ENCODE measurements around the gene GPX5. TPM values are rescaled to one million over a fixed set of nuclear protein-coding genes. Genes with fewer than 3 reads are reported as not detected.
"Not testable (repeated sequence)": the region's sequence is repeated elsewhere in the genome, so short reads cannot be mapped to it uniquely, and the experiment has no call there.

Gene GPX5
- total RNA-seq, 2 donors from 2014 or later, result not detected

DNA sequence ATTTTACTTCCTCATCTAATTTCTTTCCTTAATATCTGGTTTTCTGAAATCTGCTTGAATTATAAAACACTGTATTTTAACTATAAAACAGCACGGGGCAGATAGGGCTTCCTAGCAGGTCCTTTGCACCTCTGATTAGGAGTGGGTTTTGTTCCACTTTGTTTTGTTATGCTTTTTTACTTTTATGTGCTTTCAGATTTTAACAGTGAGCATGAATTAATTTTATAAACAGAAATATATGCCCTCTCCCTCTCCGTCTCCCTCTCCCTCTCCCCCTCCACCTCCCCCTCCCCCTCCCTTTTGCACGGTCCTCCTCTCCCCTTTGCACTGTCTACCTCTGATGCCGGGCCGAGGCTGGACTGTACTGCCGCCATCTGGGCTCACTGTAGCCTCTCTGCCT is 24.4 kb upstream of the GPX5 start:
- WGBS, 2 donors, result 75 to 83% methylated on average over 6 of the region's 6 CpGs
- TF ChIP-seq, protein P1, sequence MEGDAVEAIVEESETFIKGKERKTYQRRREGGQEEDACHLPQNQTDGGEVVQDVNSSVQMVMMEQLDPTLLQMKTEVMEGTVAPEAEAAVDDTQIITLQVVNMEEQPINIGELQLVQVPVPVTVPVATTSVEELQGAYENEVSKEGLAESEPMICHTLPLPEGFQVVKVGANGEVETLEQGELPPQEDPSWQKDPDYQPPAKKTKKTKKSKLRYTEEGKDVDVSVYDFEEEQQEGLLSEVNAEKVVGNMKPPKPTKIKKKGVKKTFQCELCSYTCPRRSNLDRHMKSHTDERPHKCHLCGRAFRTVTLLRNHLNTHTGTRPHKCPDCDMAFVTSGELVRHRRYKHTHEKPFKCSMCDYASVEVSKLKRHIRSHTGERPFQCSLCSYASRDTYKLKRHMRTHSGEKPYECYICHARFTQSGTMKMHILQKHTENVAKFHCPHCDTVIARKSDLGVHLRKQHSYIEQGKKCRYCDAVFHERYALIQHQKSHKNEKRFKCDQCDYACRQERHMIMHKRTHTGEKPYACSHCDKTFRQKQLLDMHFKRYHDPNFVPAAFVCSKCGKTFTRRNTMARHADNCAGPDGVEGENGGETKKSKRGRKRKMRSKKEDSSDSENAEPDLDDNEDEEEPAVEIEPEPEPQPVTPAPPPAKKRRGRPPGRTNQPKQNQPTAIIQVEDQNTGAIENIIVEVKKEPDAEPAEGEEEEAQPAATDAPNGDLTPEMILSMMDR (IDR thresholded peaks at IDR 0.05), result no peak
- no peak for TF ChIP-seq POLR2A (IDR thresholded peaks at IDR 0.05)
- intact Hi-C loops (cut with DNase I), result no loop called here
- Histone ChIP-seq H3K4me1 (no peaks in the 10 kb centered on the region), H3K4me3 (no peak overlapping the region), H3K27me3 (no peaks in the 10 kb centered on the region), H3K27ac (no peak overlapping the region), H3K9me3 (no peaks in the 10 kb centered on the region), H3K36me3 (replicated peaks in 1 of 2; ENCODE audit: insufficient read depth in 1 of 2, low read depth in 2 of 2) (no peaks in the 10 kb centered on the region)
- no peak for ATAC-seq
- DNase-seq, result no peak

DNA sequence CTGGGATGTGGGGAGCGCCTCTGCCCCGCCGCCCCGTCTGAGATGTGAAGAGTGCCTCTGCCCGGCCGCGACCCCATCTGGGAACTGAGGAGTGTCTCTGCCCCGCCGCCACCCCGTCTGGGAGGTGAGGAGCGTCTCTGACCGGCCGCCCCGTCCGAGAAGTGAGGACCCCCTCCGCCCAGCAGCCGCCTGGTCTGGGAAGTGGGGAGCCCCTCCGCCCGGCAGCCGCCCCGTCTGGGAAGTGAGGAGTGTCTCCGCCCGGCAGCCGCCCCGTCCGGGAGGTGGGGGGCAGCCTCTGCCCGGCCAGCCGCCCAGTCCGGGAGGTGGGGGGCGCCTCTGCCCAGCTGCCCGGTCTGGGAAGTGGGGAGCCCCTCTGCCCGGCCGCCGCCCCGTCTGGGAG is 23.5 kb upstream of the GPX5 start:
- H3K27ac ChIP-seq; H3K4me3 ChIP-seq; H3K36me3 ChIP-seq (replicated peaks in 1 of 2; ENCODE audit: insufficient read depth in 1 of 2, low read depth in 2 of 2); H3K9me3 ChIP-seq; DNase-seq; intact Hi-C loops (cut with DNase I); ATAC-seq; H3K27me3 ChIP-seq; H3K4me1 ChIP-seq: not testable (repeated sequence)
- 82 to 98% methylated on average over 7 to 16 of the region's 35 CpGs for WGBS, 2 donors

DNA sequence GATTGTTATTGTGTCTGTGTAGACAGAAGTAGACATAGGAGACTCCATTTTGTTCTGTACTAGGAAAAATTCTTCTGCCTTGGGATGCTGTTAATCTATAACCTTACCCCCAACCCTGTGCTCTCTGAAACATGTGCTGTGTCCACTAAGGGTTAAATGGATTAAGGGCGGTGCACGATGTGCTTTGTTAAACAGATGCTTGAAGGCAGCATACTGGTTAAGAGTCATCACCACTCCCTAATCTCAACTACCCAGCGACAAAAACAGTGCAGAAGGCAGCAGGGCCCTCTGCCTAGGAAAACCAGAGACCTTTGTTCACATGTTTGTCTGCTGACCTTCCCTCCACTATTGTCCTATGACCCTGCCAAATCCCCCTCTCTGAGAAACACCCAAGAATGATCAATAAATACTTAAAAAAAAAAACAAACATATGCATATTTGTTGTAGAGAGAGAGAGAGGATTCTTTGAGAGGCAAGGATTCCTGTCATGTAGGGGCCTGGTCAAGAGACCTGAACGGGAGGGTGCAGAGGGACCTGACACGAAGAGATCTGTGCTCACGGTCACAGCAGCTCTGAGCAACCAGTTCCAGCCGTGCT is 22.9 kb upstream of the GPX5 start:
- H3K36me3 ChIP-seq (replicated peaks in 1 of 2; ENCODE audit: insufficient read depth in 1 of 2, low read depth in 2 of 2); H3K27me3 ChIP-seq; H3K4me1 ChIP-seq; H3K4me3 ChIP-seq; intact Hi-C loops (cut with DNase I); ATAC-seq; H3K9me3 ChIP-seq; DNase-seq; H3K27ac ChIP-seq: not testable (repeated sequence)
- 31 to 38% methylated on average over 7 of the region's 7 CpGs for WGBS, 2 donors

DNA sequence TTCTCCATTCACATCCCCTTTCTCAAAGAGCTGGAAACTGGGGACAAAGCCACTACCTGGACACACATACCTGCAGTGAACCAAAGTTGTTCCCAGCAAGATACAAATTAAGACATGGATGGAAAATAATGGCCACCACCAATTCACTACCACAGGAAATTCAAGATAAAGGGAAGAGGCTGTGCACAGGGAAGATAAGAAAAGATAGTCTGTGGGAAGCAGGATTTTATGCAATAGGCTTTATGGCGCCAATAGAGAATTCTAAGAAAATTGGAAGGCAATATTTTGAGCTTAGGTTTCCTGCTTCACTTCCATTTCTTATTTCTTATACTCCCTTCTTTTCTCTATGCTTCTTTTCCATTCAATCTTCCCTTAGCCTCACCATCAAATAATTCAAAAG is 19.9 kb upstream of the GPX5 start:
- DNase-seq (no peak), ATAC-seq (no peak)
- H3K9me3 ChIP-seq, result no peaks in the 10 kb centered on the region
- no peak overlapping the region for H3K4me3 ChIP-seq
- 80 to 94% methylated on average over 1 of the region's 1 CpG for WGBS, 2 donors
- no peak overlapping the region for H3K27ac ChIP-seq
- intact Hi-C loops (cut with DNase I), result no loop called here
- no peaks in the 10 kb centered on the region for H3K27me3 ChIP-seq
- no peaks in the 10 kb centered on the region for H3K4me1 ChIP-seq
- no peaks in the 10 kb centered on the region for H3K36me3 ChIP-seq (replicated peaks in 1 of 2; ENCODE audit: insufficient read depth in 1 of 2, low read depth in 2 of 2)
- no peak for TF ChIP-seq POLR2A (IDR thresholded peaks at IDR 0.05)
- TF ChIP-seq, protein P1 (IDR thresholded peaks at IDR 0.05), result no peak

DNA sequence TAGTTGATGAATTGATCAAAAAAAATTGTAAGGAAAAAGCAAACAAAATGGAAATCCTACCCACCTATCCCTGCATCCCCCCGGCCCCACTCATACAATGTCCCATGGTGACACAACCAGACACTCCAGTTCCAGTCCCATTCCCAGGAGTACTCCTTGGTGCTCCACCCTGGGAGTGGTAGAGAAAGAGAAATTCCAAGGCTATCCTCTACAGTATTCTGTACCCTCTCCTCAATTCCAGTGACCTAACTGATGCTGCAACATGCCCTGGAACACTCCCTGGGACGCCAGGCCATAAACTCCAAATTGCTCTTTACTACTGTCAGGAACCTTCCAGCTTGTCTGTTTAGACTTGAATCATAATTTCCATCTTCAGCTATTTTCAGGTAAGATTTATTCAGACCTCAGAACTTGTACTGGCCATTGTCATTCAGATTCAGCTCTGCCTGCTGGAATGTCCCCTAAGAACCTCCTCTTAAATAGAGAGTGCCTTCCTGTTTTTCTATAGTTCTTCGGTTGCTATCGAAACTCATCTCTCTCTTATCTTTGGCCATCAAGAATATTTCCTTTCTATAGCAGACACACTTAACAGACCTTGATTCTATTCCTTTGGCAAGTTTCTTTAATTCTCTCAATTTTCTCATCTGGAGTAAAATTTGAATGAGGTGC is 18.7 kb upstream of the GPX5 start:
- Histone ChIP-seq H3K4me3 (no peak overlapping the region), H3K27me3 (no peaks in the 10 kb centered on the region), H3K27ac (no peak overlapping the region), H3K36me3 (replicated peaks in 1 of 2; ENCODE audit: insufficient read depth in 1 of 2, low read depth in 2 of 2) (no peaks in the 10 kb centered on the region), H3K4me1 (no peaks in the 10 kb centered on the region), H3K9me3 (no peaks in the 10 kb centered on the region)
- intact Hi-C loops (cut with DNase I), result no loop called here
- 33 to 51% methylated on average over 4 of the region's 4 CpGs for WGBS, 2 donors
- TF ChIP-seq, protein P1 (IDR thresholded peaks at IDR 0.05), result no peak
- no peak for TF ChIP-seq POLR2A (IDR thresholded peaks at IDR 0.05)
- no peak for ATAC-seq
- no peak for DNase-seq

All from body of pancreas (tissue), 4 donors.